G401.6 (cell line): ENCODE data around the gene AFF3.
"Not testable (repeated sequence)": the region's sequence is repeated elsewhere in the genome, so short reads cannot be mapped to it uniquely, and the experiment has no call there.

Experiments used
- FAIRE-seq: peaks from 2 replicates; lab custom pipeline; 2012; peaks lifted over from hg19 to GRCh38; lab: Jason Lieb, UNC

AFF3 gene

GRCh38 chr2:99959261-99960014, 183.0 kb downstream of the AFF3 start:
- no peak for FAIRE-seq

GRCh38 chr2:99957332-99958133, 184.9 kb downstream of the AFF3 start:
- no peak for FAIRE-seq

GRCh38 chr2:99956232-99957030, 186.0 kb downstream of the AFF3 start:
- FAIRE-seq, result no peak

GRCh38 chr2:99953750-99954149, 188.6 kb downstream of the AFF3 start:
- FAIRE-seq, result no peak

- no peak for FAIRE-seq
These were observed 192.4 kb downstream of the AFF3 start for GRCh38 chr2:99949963-99950362.

GRCh38 chr2:99949530-99949929, 192.9 kb downstream of the AFF3 start:
- no peak for FAIRE-seq

GRCh38 chr2:99948010-99948409, 194.4 kb downstream of the AFF3 start:
- FAIRE-seq, result no peak

GRCh38 chr2:99947366-99947765, 195.0 kb downstream of the AFF3 start:
- FAIRE-seq, result not testable (repeated sequence)

GRCh38 chr2:99944019-99944418, 198.4 kb downstream of the AFF3 start:
- no peak for FAIRE-seq

GRCh38 chr2:99942561-99943347, 199.6 kb downstream of the AFF3 start:
- no peak for FAIRE-seq

- FAIRE-seq, result no peak
These were observed 201.4 kb downstream of the AFF3 start for GRCh38 chr2:99940963-99941362.

- no peak for FAIRE-seq
These were observed 203.3 kb downstream of the AFF3 start for GRCh38 chr2:99939135-99939534.

GRCh38 chr2:99938250-99938649, 204.1 kb downstream of the AFF3 start:
- no peak for FAIRE-seq

GRCh38 chr2:99936065-99936464, 206.3 kb downstream of the AFF3 start:
- no peak for FAIRE-seq

- FAIRE-seq, result no peak
These were observed 206.7 kb downstream of the AFF3 start for GRCh38 chr2:99935662-99936061.

- FAIRE-seq, result no peak
These were observed 208.3 kb downstream of the AFF3 start for GRCh38 chr2:99933894-99934650.

GRCh38 chr2:99933491-99933890, 208.9 kb downstream of the AFF3 start:
- not testable (repeated sequence) for FAIRE-seq

- no peak for FAIRE-seq
These were observed 213.8 kb downstream of the AFF3 start for GRCh38 chr2:99928470-99929053.

GRCh38 chr2:99927690-99928207, 214.6 kb downstream of the AFF3 start:
- not testable (repeated sequence) for FAIRE-seq

GRCh38 chr2:99926986-99927385, 215.4 kb downstream of the AFF3 start:
- FAIRE-seq, result no peak

GRCh38 chr2:99925960-99926359, 216.4 kb downstream of the AFF3 start:
- FAIRE-seq, result no peak
